HG03039 (cell line): ENCODE results near the gene RSPO1.

Source experiments
- ATAC-seq: cut with Tn5 transposase; IDR thresholded peaks from one replicate; pipeline ENCODE4 v1.9.1; 2021; ENCODE audit warnings: mild to moderate bottlenecking, moderate library complexity; ENCODE audit not compliant: unreplicated experiment

RSPO1 gene

GRCh38 chr1:37574834-37575480 is 59.7 kb downstream of the RSPO1 start:
- ATAC-seq: no peak

DNA sequence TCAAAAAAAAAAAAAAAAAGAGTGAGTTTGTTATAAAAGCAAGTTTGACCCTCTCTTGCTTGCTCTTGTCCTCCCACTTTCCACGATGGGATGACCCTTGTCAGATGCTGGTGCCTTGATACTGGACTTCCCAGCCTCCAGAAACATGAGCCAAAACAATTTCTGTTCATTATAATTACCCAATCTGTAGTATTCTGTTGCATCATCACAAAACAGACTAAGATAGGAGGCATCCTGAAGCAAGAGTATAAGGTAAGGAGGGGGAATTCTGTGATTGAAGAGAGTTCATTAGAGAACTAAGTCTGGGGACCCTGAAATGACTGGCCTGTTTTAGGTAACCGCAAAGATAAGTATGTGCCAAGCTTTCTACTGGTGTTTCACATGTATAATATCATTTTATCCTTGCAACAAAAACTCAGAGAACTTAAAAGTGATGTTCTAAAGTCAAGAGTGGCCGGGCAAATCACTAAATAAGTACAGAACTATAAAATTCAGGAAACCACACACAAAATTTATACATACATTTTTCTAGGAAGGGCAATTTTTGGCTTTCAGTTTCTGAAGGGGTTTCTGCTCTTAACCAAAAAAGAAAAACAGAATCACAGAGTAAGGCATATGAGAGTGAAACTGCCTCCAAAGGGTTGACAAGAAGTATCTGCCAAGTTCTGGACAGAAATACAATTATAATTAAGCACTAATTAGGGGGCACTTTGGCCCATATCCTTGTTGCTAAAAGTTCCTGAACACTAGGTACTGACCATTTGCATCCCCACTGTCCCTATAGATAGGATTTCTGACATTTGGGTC is 64.0 kb downstream of the RSPO1 start:
- no peak for ATAC-seq

DNA sequence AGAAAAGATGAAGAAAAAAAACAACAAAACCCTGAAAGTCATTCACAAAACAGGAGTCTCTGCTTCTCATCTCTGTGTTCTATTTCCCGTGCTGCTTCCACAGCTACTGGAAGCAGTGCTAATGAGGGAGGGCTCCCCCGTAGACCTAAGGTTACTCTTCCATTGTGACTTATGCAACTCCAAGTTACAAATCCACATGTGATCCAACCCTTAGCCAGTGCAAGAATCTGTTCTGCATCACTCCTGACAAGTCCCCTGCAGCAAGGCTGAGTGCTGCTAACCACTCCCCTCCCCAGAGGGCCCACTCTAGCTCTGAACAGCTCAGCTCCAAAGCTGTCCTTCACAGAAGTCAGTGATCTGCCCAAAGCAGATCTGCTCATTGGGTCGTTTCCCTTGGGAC is 67.7 kb downstream of the RSPO1 start:
- ATAC-seq: no peak

- ATAC-seq: no peak
Observed at GRCh38 chr1:37564892-37565291, 69.8 kb downstream of the RSPO1 start.

- no peak for ATAC-seq
Observed at GRCh38 chr1:37562984-37563383, 71.7 kb downstream of the RSPO1 start.
